SK-N-SH (cell line): ENCODE data around the gene ZNF783. TPM values are rescaled to one million over a fixed set of nuclear protein-coding genes. Genes with fewer than 3 reads are reported as not detected.

Source experiments
- CTCF ChIA-PET: fragments of 300-600, 350-600 bp; formaldehyde crosslinking; extraction: SDS; loops from one replicate; lab custom pipeline; 2021; lab: Yijun Ruan, JAX
- POLR2A ChIA-PET: fragments of 350-600 bp; sonication (Branson Sonifier 250); formaldehyde crosslinking; extraction: SDS; loops from one replicate; lab custom pipeline; 2020; ENCODE audit warnings: antibody characterized with exemption, inconsistent platforms; lab: Yijun Ruan, JAX
- DNase-seq: peaks from one replicate; pipeline ENCODE4 v3.0.0; 2012
- H2AFZ ChIP-seq: fragments of 200-600 bp; sonication (generic); 2 replicates; pipeline ENCODE4 v1.8.1; 2016; ENCODE audit warnings: antibody characterized with exemption, mild to moderate bottlenecking, low read depth
- H3F3A ChIP-seq: fragments of 200-600 bp; sonication (generic); replicated peaks from 2 replicates; pipeline ENCODE3; 2016; ENCODE audit warnings: antibody characterized with exemption, mild to moderate bottlenecking; ENCODE audit not compliant: insufficient read depth
- H3K27ac ChIP-seq, 2 experiments: fragments of 200-500 bp in 1 of 2; fragments of 200-600 bp in 1 of 2; sonication (Bioruptor generic) in 1 of 2; sonication (generic), shearing (Covaris generic) in 1 of 2; 2 replicates each; pipeline versions ENCODE4 v1.5.1 to v1.6.1; 2014 to 2016; ENCODE audit warnings: low read depth in 2 of 2, inconsistent platforms in 1 of 2, low read length in 1 of 2, mild to moderate bottlenecking in 1 of 2, mixed read lengths in 1 of 2
- H3K27me3 ChIP-seq: fragments of 200-600 bp; sonication (generic), shearing (Covaris generic); 2 replicates; pipeline ENCODE4 v1.6.1; 2016; ENCODE audit warnings: mixed run types; ENCODE audit not compliant: insufficient read depth
- H3K36me3 ChIP-seq, 2 experiments: fragments of 200-500 bp in 1 of 2; fragments of 200-600 bp in 1 of 2; sonication (Bioruptor generic) in 1 of 2; sonication (generic) in 1 of 2; replicated peaks in 1 of 2; 2 replicates each; pipeline versions ENCODE3 to v1.5.1; 2014 to 2016; ENCODE audit warnings: low read length in 1 of 2, mild to moderate bottlenecking in 1 of 2; ENCODE audit not compliant: insufficient read depth in 2 of 2, control insufficient read depth in 1 of 2
- H3K4me1 ChIP-seq, 2 experiments: fragments of 200-500 bp in 1 of 2; fragments of 200-600 bp in 1 of 2; sonication (Bioruptor generic) in 1 of 2; sonication (generic), shearing (Covaris generic) in 1 of 2; 2 replicates each; pipeline versions ENCODE4 v1.5.1 to v1.6.1; 2014 to 2016; ENCODE audit warnings: low read depth in 1 of 2, low read length in 1 of 2, mixed run types in 1 of 2; ENCODE audit not compliant: insufficient read depth in 2 of 2, control insufficient read depth in 1 of 2
- H3K4me2 ChIP-seq: fragments of 200-600 bp; sonication (generic), shearing (Covaris generic); 2 replicates; pipeline ENCODE4 v1.6.1; 2017; ENCODE audit warnings: mixed run types
- H3K4me3 ChIP-seq, 2 experiments: fragments of 200-500 bp in 1 of 2; fragments of 200-600 bp in 1 of 2; sonication (Bioruptor generic) in 1 of 2; sonication (generic), shearing (Covaris generic) in 1 of 2; 2 replicates each; pipeline versions ENCODE4 v1.5.1 to v1.8.1; 2014 to 2016; ENCODE audit warnings: low read depth in 2 of 2, inconsistent platforms in 1 of 2, low read length in 1 of 2, mild to moderate bottlenecking in 1 of 2, mixed read lengths in 1 of 2, moderate library complexity in 1 of 2
- H3K79me2 ChIP-seq: fragments of 200-600 bp; sonication (generic); 2 replicates; pipeline ENCODE4 v1.8.1; 2017; ENCODE audit warnings: mild to moderate bottlenecking; ENCODE audit not compliant: insufficient read depth
- H3K9ac ChIP-seq: fragments of 200-600 bp; sonication (generic); 2 replicates; pipeline ENCODE4 v1.6.1; 2017; ENCODE audit warnings: mixed run types
- H3K9me2 ChIP-seq: fragments of 200-600 bp; sonication (generic); 2 replicates; pipeline ENCODE4 v1.6.1; 2017; ENCODE audit warnings: mixed run types
- H3K9me3 ChIP-seq: fragments of 200-600 bp; sonication (generic); 2 replicates; pipeline ENCODE4 v1.6.1; 2017; ENCODE audit warnings: mixed run types, mild to moderate bottlenecking, moderate library complexity
- H4K20me1 ChIP-seq: fragments of 200-600 bp; sonication (generic); 2 replicates; pipeline ENCODE4 v1.6.1; 2017; ENCODE audit warnings: mild to moderate bottlenecking, mixed run types; ENCODE audit not compliant: insufficient read depth
- CHD2 ChIP-seq: fragments of 150-350 bp; IDR thresholded peaks from 2 replicates; pipeline ENCODE4 v1.6.1; 2018; ENCODE audit warnings: low read length; ENCODE audit not compliant: partially characterized antibody
- ELF1 ChIP-seq: IDR thresholded peaks from 2 replicates; pipeline ENCODE4 v1.4.0; 2012
- EP300 ChIP-seq, 2 experiments: IDR thresholded peaks; 2 replicates each; pipeline versions ENCODE4 v1.4.0 to v1.6.1; 2012; ENCODE audit warnings: borderline replicate concordance in 1 of 2, low read depth in 1 of 2, low read length in 1 of 2
- EZH2phosphoT487 ChIP-seq: fragments of 200-600 bp; sonication (generic); IDR thresholded peaks from 2 replicates; pipeline ENCODE4 v1.6.1; 2017; ENCODE audit warnings: low read depth, mixed run types, mild to moderate bottlenecking, antibody characterized with exemption, moderate library complexity, borderline replicate concordance
- FOXJ3 ChIP-seq: sonication (generic); formaldehyde crosslinking; IDR thresholded peaks from 2 replicates; pipeline ENCODE4 v1.5.1; 2020; ENCODE audit warnings: mild to moderate bottlenecking, missing genetic modification reagents
- GATA2 ChIP-seq: sonication (generic); formaldehyde crosslinking; IDR thresholded peaks from 2 replicates; pipeline ENCODE4 v1.5.0; 2020; ENCODE audit warnings: mild to moderate bottlenecking, missing genetic modification reagents
- JUND ChIP-seq: IDR thresholded peaks from 2 replicates; pipeline ENCODE4 v1.4.0; 2012
- MEF2A ChIP-seq: IDR thresholded peaks from 2 replicates; pipeline ENCODE4 v1.4.0; 2012; ENCODE audit warnings: low read depth, borderline replicate concordance
- NRF1 ChIP-seq: IDR thresholded peaks from 2 replicates; pipeline ENCODE4 v1.6.1; 2012; ENCODE audit warnings: low read depth, mild to moderate bottlenecking, low read length
- POLR2AphosphoS5 ChIP-seq: IDR thresholded peaks from 2 replicates; pipeline ENCODE4 v1.6.1; 2012; ENCODE audit warnings: low read depth, low read length
- REST ChIP-seq: IDR thresholded peaks from 2 replicates; pipeline ENCODE4 v1.6.1; 2012; ENCODE audit warnings: mild to moderate bottlenecking, low read depth, low read length, moderate library complexity
- RFX5 ChIP-seq: IDR thresholded peaks from 2 replicates; pipeline ENCODE4 v1.6.1; 2012; ENCODE audit warnings: mild to moderate bottlenecking, improper control_type of control experiment, low read length
- SIN3A ChIP-seq: IDR thresholded peaks from 2 replicates; pipeline ENCODE4 v1.6.1; 2012; ENCODE audit warnings: low read depth, mild to moderate bottlenecking, low read length, moderate library complexity, borderline replicate concordance
- SMC3 ChIP-seq: IDR thresholded peaks from 2 replicates; pipeline ENCODE4 v1.6.1; 2012; ENCODE audit warnings: low read depth, low read length, improper control_type of control experiment
- TCF12 ChIP-seq: IDR thresholded peaks from 2 replicates; pipeline ENCODE4 v1.4.0; 2012
- USF1 ChIP-seq: IDR thresholded peaks from 2 replicates; pipeline ENCODE4 v1.4.0; 2012; ENCODE audit warnings: low read depth, borderline replicate concordance
- WGBS: methylation state at CpG from one replicate; pipeline ENCODE4 v1.1.6; 2017; ENCODE audit warnings: low lambda C conversion rate; 5-methylcytosine and 5-hydroxymethylcytosine counted together
- polyA plus RNA-seq, 3 experiments: library from polyadenylated mRNA; depleted of rRNA; stranded (reverse); fragments of >200 nt; gene quantifications; 2 replicates each; pipeline ENCODE4 v1.2.3, GENCODE V29; 2012
- TF ChIP-seq, protein P1 (sequence below): IDR thresholded peaks from 2 replicates; pipeline ENCODE4 v1.4.0; 2012; ENCODE audit warnings: low read depth, borderline replicate concordance

The ZNF783 gene
- polyA plus RNA-seq, 1 of the 3 experiments (the other 2 are of a cell fraction) = 12.5 TPM

- Histone ChIP-seq H3K36me3 (no peaks in the 10 kb centered on the region), H3K4me2 (no peak overlapping the region), H3K27me3 (no peaks in the 10 kb centered on the region), H4K20me1 (no peaks in the 10 kb centered on the region), H3K9me3 (no peaks in the 10 kb centered on the region), H3K9me2 (no peaks in the 10 kb centered on the region), H2AFZ (no peak overlapping the region), H3K4me3 (no peak overlapping the region), H3K27ac (no peak overlapping the region), H3K9ac (no peak overlapping the region), H3K4me1 (no peaks in the 10 kb centered on the region), H3F3A (peaks cover 3% of the 10 kb centered on the region), H3K79me2 (no peaks in the 10 kb centered on the region)
- POLR2A ChIA-PET = no interaction called here
- DNase-seq = no peak
- 47% methylated on average over 7 of the region's 7 CpGs for WGBS
- no peak for TF ChIP-seq SMC3
- TF ChIP-seq NRF1 = no peak
- TF ChIP-seq EP300 (IDR thresholded peaks at IDR 0.05; ENCODE audit: borderline replicate concordance in 1 of 2, low read depth in 1 of 2, low read length in 1 of 2) = no peak
- TF ChIP-seq EZH2phosphoT487 = no peak
- no peak for TF ChIP-seq MEF2A
- TF ChIP-seq REST = no peak
- CTCF ChIA-PET = interaction anchor here (0.7 kb wide), 1 partner anchor 43 kb away, joined by 4 read pairs; no protein-coding TSS in a partner anchor
These were observed 42.0 kb downstream of the ZNF783 start for GRCh38 chr7:149304006-149304405.

GRCh38 chr7:149306854-149307253 is 44.9 kb downstream of the ZNF783 start:
- WGBS = 26% methylated on average over 4 of the region's 4 CpGs
- no peaks in the 10 kb centered on the region for H4K20me1 ChIP-seq
- no peaks in the 10 kb centered on the region for H3K36me3 ChIP-seq
- no peaks in the 10 kb centered on the region for H3K4me1 ChIP-seq
- H2AFZ ChIP-seq = no peak overlapping the region
- no peaks in the 10 kb centered on the region for H3K27me3 ChIP-seq
- H3K9me2 ChIP-seq = no peaks in the 10 kb centered on the region
- no peak for TF ChIP-seq CHD2
- no peak for TF ChIP-seq SIN3A
- TF ChIP-seq REST = no peak
- no peak for TF ChIP-seq EP300 (IDR thresholded peaks at IDR 0.05; ENCODE audit: borderline replicate concordance in 1 of 2, low read depth in 1 of 2, low read length in 1 of 2)
- no peak for TF ChIP-seq USF1
- TF ChIP-seq JUND = no peak
- TF ChIP-seq MEF2A = no peak
- no peak for TF ChIP-seq POLR2AphosphoS5
- no peak for TF ChIP-seq TCF12
- no peak for TF ChIP-seq RFX5
- no peak for TF ChIP-seq ELF1
- TF ChIP-seq FOXJ3 = no peak
- TF ChIP-seq, protein P1, sequence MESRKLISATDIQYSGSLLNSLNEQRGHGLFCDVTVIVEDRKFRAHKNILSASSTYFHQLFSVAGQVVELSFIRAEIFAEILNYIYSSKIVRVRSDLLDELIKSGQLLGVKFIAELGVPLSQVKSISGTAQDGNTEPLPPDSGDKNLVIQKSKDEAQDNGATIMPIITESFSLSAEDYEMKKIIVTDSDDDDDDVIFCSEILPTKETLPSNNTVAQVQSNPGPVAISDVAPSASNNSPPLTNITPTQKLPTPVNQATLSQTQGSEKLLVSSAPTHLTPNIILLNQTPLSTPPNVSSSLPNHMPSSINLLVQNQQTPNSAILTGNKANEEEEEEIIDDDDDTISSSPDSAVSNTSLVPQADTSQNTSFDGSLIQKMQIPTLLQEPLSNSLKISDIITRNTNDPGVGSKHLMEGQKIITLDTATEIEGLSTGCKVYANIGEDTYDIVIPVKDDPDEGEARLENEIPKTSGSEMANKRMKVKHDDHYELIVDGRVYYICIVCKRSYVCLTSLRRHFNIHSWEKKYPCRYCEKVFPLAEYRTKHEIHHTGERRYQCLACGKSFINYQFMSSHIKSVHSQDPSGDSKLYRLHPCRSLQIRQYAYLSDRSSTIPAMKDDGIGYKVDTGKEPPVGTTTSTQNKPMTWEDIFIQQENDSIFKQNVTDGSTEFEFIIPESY = no peak
- no peak for TF ChIP-seq GATA2
- DNase-seq = no peak
- H3F3A ChIP-seq = peaks cover 7% of the 10 kb centered on the region
- no peaks in the 10 kb centered on the region for H3K9me3 ChIP-seq
- no peak overlapping the region for H3K27ac ChIP-seq
- no peak overlapping the region for H3K4me2 ChIP-seq
- ChIA-PET CTCF (no interaction called here), POLR2A (no interaction called here)
- no peaks in the 10 kb centered on the region for H3K79me2 ChIP-seq
- H3K4me3 ChIP-seq = no peak overlapping the region
- H3K9ac ChIP-seq = no peak overlapping the region
